GM04504 (cell line): ENCODE data around the gene MYRIP.
"Not testable (repeated sequence)": the region's sequence is repeated elsewhere in the genome, so short reads cannot be mapped to it uniquely, and the experiment has no call there.

Source experiments
- DNase-seq: peaks from one replicate; pipeline ENCODE4 v3.0.0-alpha.2; 2012; ENCODE audit warnings: low read depth

The MYRIP gene

DNA sequence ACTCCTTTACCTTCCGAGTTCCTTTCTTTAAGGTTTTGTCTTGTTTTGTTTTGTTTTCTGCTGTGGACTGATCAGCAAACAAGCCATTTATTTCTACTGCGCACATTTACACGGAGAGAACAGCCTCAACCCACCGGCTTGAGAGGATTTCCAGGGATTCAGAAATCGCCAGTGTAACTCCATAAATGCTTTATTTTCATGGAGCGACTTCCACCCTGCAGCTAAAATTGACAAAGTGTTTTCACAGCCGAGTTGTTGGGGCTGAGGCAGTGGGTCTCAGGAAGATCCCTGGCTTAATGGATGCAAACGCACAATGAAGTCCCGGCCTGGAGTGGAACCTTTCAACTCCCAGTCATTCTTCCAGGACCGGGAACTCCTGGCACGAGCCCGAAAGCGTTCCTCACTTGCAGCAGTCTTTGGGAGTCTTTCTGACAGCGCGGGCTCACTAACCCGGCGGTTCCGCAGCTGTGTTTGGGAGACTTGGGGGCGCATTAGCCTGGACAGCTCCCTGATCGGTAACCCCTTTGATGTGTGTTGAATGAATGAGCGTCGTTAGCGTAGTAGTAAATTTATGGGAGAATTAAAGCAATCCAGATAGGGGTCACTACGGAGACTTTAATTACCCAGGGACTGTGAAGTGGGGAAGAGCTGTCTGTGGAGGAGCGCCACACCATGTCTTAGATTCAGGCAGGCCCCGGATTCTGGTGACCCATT lies 785 bp upstream of the MYRIP start:
- DNase-seq, result no peak

DNA sequence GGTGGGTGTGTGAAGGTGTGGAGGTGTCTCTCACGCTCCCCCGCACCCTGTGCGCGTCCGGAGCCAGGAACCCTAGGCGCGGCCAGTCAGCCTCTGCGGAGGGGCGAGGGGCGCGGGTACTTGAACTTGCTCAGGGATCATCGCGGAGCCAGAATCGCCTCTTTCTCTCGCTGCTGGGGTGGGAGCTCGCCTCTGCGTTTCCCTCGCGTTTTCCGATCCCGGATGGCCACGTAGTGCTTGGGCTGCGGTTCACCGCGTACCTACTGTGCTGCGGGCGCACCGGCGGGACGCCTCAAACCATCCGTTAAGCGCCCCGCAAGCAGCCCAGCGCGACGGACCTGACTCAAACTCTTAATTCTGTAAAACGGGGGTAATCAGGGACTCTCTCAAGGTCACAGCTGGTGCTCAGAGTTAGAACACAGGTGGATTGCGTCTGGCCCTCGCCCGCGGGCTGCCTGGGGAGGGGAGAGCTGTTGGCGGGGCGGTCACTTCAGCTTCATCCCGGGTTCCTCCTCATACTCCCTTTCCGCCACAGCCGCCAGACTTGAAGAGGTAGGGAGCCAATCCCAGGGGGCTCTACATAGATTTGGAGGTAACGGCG lies 686 bp downstream of the MYRIP start:
- DNase-seq, result no peak

DNA sequence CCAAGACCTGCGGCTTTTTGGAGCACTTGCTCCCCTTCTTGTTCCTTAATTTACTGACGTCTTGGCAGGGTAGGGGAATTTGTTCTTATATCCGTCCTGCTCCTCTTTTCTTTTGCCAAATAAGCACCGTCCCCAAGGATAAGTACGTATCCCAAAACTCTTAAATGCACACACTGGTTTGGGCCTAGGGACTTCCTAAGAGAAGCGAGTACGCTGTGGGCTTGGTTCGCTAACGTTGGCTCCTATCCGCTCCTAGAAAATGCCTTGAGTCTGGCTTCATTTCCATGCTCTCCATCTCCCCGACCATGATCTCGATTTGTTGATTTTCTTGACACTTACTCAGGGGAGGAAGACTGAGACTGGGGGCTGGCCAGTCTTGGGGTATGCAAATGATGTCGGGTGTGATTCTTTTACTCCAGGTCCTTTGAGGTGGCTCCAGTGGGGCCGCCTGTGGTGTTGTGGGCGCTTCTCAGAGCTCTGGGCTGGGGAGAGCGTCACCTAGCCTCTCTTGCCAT lies 1.3 kb downstream of the MYRIP start:
- no peak for DNase-seq

DNA sequence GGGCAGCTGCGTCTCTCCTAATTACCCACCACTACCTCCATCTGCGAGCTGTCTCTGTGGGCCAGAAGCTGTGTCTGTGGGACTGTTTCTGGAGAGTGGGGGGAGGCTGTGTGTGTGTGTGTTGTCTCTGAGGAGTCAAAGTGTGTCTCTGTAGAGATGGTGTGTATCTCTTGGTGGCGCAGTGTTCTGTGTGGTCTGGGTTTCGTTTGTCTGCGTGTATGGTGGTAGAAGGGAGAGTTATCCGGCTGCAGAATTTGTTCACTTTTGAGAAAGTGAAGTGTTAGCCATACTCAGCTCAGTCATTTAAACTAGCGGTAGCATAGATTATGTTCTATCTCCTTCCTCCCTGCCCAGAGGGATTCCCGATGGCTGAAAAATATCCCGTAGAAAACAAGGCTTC lies 2.2 kb downstream of the MYRIP start:
- DNase-seq, result no peak

- no peak for DNase-seq
These were observed 3.1 kb downstream of the MYRIP start for GRCh38 chr3:39812537-39812936.

DNA sequence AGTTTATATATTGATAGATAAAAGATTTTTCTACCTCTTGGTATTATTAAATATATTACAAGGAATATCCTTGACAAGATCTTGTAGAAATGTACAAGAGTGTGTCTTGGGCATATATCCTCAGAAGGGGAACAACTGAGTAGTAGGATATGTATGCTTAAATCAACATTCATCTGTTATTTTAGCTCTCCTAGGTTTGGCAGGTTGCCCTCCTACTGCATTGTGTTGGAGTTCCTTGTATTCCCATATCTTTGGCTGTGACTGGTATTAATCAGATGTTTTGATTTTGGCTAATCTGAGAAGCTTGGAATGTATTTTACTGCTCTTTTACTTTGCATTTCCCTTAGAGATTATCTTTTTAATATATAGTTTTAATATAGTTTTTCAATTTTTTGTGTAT lies 4.6 kb downstream of the MYRIP start:
- DNase-seq, result no peak

DNA sequence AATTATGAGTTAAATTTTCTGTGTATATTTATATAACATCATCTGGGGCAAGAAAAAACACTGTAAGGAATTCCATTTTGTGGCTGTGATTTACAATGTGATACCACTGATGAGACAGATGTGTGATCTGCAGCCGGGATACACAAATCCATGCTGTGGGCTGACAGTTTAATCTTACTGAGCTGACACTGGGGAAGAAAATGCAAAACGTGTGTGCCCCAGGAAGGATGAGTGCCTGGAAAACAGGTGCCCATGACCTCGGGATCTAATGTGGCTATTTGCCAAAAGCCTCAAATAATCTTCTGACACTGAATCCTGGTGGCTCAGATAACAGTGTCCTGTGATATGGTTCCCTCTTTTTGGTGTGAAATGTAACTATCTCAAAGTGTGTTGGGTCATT lies 10.5 kb downstream of the MYRIP start:
- DNase-seq, result no peak

GRCh38 chr3:39833764-39834163 lies 24.4 kb downstream of the MYRIP start:
- DNase-seq, result not testable (repeated sequence)

GRCh38 chr3:39839484-39839883 lies 30.1 kb downstream of the MYRIP start:
- DNase-seq, result no peak

GRCh38 chr3:39843440-39843839 lies 34.0 kb downstream of the MYRIP start:
- DNase-seq, result no peak

DNA sequence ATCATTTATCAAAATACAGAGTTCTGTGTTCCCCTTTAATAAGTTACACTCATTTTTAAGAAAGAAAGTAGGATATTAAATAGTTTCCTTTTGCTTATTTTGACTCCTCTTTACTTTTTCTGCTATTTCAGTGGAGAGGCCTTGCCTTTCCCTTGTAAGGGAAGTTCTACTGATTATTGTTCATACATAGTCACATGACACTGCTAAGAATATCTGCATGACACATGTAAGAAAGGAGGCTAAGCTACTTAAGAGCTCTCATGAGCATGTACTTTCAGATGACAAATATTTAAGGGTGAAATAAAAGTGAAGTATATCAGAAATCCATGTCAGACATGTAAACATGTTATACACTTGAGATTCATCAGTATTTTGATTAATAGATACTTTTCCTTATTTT lies 39.0 kb downstream of the MYRIP start:
- no peak for DNase-seq

DNA sequence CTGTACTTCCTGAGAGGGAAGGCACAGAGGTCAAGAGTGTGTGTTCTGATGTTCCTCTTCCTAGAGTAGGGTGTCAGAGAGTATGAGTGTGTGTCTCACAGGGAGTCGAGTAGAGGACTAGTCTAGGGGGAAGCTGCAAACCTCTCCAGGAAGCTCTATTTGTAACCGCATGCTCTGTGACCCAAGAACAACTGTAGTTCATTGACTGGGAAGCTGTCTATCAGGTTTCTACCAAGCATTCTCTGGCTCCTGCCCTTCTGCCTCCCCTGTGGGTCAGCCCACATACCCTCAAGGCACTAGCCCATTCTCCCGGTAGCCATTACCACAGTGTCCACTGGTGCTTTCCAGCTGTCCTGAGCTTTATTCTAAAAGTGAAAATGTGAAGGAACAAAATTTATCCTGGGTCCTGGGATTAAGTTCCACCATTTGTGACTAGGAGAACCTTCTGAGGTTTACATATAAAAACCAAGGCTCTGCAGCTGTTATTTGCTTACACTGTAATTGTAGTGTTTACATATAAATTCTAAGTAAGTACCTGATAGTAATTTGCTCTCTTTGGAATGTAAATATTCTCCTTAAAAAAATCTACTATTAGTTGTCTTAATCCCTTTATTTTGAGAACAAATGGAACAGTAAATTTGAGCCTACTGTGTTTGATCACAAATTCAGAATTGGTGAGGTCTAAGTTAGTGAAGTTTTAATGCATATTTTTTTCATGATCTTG lies 40.7 kb downstream of the MYRIP start:
- no peak for DNase-seq

- DNase-seq, result no peak
These were observed 41.3 kb downstream of the MYRIP start for GRCh38 chr3:39850716-39851032.

- no peak for DNase-seq
These were observed 46.1 kb downstream of the MYRIP start for GRCh38 chr3:39855517-39855916.

DNA sequence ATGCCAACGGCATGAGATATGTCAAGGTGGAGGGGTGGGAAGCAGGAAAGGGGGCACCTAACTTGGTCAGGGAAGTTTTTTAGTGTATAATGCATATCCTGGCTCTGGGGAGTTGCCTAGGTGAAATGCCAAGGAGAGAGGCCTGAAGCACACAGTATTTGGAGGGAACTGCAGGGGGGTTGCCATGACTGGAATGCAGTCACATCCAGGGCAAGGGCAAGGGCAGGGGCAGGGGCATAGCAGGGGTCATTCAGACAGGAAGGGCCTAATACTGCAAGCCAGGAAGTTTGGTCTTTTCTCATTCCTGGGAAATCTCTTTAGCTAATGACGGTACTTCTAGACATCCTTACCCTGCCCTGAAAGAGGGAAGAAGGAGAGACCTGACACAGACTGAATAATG lies 60.5 kb downstream of the MYRIP start:
- DNase-seq, result no peak

DNA sequence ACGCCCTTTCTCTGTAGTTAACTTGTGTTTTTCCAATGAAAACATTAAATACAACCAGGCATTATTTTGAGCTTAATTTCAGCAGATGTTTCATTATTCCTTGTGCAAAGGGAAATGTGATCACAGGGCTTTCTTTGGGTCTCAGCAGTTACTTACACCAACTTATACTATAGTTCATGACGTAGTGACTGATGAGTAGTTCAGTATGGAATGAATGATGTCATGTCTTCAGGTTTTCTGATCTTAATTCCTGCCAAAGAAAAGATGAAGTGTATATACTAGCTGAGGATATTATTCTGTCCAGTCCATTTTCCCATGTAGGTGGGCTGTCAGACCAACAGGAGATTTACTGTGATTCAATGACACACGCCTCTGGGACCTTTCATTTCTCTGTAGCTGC lies 61.3 kb downstream of the MYRIP start:
- DNase-seq, result no peak

GRCh38 chr3:39879581-39879980 lies 70.2 kb downstream of the MYRIP start:
- DNase-seq, result no peak

DNA sequence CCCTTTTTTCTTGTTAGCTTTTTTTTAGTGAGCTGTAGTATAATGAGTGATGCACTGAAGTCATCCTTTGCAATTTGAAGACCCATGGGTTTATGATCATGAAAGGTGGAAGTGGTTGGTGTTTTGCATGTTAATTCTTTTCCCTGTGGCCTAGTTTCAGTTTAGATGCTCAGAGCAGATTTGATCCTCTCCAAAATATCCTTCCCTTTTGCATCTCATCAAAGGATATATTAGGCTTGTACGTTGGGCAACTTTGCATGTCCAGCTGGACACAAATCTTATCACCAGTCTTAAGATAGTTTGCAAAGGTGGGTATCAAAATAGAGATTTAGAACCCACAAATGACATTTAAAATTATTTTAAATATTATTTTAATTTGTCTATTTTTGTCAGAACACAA lies 72.7 kb downstream of the MYRIP start:
- DNase-seq, result no peak

DNA sequence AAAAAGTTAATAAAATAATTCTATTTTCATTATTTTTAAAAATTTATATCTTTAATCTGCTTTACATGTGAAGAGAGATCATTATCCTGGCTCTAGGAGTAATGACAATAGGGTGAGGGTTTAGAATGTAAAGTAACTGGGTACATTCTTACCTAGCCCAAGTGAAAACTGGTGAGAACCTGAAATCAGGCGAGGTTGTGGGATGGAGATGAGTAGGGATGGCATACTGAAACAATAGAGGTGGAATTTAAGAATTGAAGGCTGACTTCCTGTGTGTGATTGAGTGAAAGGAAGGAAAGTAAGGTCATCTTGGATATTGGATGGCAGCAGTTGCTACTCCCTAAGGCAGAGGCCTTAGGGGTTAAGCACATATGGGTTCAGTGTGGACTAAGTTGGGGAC lies 82.7 kb downstream of the MYRIP start:
- no peak for DNase-seq

DNA sequence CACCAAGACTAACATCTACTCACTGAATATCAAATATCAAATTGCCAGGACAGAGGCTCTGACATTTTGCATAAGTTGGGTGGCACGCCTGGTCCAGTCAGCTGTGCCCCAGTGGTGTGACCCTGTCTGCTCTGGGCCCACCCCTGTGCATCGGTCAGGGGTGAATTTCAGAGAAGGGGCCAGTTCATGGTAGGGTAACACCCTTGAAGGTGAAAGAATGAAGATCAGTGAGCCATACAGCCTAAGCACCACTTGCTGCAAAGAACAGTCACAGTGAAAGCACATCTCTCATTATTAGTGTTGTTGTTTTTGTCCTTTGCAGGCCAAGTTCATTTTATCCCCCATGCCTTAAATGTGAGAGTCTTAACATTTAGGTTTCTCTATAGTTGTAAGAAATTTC lies 86.8 kb downstream of the MYRIP start:
- DNase-seq, result no peak

GRCh38 chr3:39900462-39901002 lies 91.1 kb downstream of the MYRIP start:
- DNase-seq, result no peak

- no peak for DNase-seq
These were observed 93.8 kb downstream of the MYRIP start for GRCh38 chr3:39903253-39903652.

- no peak for DNase-seq
These were observed 96.4 kb downstream of the MYRIP start for GRCh38 chr3:39905788-39906187.
